ENCODE results near the gene EIF2S1.

DNA sequence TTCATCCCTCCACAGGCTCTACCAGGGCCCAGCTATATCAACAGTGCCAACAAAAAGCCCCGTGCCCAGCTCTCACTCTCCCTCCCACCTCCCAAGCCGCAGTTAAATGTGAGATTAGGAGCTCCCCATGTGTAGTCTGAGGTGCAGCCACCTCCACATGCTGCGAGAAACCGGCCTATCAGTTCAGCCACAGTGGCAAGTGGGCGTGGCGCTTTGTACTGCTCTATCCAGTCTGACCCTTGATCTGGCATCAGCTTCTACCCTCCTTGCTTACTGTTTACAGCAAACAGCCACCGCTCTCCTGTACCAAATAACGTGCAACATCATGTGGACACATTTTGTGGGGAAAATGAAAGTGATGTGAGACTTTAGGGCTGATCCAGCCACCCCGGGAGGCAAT, 50.2 kb downstream of the EIF2S1 start:
- TF ChIP-seq, protein P1, sequence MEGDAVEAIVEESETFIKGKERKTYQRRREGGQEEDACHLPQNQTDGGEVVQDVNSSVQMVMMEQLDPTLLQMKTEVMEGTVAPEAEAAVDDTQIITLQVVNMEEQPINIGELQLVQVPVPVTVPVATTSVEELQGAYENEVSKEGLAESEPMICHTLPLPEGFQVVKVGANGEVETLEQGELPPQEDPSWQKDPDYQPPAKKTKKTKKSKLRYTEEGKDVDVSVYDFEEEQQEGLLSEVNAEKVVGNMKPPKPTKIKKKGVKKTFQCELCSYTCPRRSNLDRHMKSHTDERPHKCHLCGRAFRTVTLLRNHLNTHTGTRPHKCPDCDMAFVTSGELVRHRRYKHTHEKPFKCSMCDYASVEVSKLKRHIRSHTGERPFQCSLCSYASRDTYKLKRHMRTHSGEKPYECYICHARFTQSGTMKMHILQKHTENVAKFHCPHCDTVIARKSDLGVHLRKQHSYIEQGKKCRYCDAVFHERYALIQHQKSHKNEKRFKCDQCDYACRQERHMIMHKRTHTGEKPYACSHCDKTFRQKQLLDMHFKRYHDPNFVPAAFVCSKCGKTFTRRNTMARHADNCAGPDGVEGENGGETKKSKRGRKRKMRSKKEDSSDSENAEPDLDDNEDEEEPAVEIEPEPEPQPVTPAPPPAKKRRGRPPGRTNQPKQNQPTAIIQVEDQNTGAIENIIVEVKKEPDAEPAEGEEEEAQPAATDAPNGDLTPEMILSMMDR (IDR thresholded peaks at IDR 0.05; ENCODE audit: low read depth, low read length, missing input control) = no peak
- no peak for TF ChIP-seq FOXA1 (IDR thresholded peaks at IDR 0.05)
- TF ChIP-seq, protein P2, sequence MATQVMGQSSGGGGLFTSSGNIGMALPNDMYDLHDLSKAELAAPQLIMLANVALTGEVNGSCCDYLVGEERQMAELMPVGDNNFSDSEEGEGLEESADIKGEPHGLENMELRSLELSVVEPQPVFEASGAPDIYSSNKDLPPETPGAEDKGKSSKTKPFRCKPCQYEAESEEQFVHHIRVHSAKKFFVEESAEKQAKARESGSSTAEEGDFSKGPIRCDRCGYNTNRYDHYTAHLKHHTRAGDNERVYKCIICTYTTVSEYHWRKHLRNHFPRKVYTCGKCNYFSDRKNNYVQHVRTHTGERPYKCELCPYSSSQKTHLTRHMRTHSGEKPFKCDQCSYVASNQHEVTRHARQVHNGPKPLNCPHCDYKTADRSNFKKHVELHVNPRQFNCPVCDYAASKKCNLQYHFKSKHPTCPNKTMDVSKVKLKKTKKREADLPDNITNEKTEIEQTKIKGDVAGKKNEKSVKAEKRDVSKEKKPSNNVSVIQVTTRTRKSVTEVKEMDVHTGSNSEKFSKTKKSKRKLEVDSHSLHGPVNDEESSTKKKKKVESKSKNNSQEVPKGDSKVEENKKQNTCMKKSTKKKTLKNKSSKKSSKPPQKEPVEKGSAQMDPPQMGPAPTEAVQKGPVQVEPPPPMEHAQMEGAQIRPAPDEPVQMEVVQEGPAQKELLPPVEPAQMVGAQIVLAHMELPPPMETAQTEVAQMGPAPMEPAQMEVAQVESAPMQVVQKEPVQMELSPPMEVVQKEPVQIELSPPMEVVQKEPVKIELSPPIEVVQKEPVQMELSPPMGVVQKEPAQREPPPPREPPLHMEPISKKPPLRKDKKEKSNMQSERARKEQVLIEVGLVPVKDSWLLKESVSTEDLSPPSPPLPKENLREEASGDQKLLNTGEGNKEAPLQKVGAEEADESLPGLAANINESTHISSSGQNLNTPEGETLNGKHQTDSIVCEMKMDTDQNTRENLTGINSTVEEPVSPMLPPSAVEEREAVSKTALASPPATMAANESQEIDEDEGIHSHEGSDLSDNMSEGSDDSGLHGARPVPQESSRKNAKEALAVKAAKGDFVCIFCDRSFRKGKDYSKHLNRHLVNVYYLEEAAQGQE (IDR thresholded peaks at IDR 0.05) = no peak
- no peak for TF ChIP-seq GABPA (IDR thresholded peaks at IDR 0.05 in 1 of 2, conservative IDR thresholded peaks at IDR 0.05 in 1 of 2)
- TF ChIP-seq JUND (IDR thresholded peaks at IDR 0.05) = no peak
- TF ChIP-seq, protein P3, sequence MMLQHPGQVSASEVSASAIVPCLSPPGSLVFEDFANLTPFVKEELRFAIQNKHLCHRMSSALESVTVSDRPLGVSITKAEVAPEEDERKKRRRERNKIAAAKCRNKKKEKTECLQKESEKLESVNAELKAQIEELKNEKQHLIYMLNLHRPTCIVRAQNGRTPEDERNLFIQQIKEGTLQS (IDR thresholded peaks at IDR 0.05) = no peak
- no peak for TF ChIP-seq TAF1 (conservative IDR thresholded peaks at IDR 0.05)
- peak; percentile 31 for TF ChIP-seq SP1 (IDR thresholded peaks at IDR 0.05)
- no peak for TF ChIP-seq RXRA (IDR thresholded peaks at IDR 0.05)
- TF ChIP-seq RAD21 (IDR thresholded peaks at IDR 0.05) = no peak
- peak; percentile 14 for TF ChIP-seq YY1 (IDR thresholded peaks at IDR 0.05)
- TF ChIP-seq, protein P4, sequence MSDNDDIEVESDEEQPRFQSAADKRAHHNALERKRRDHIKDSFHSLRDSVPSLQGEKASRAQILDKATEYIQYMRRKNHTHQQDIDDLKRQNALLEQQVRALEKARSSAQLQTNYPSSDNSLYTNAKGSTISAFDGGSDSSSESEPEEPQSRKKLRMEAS (IDR thresholded peaks at IDR 0.05) = no peak
- peak; percentile 32 to 52 for TF ChIP-seq HNF4A (conservative IDR thresholded peaks at IDR 0.05)
- TF ChIP-seq HNF4G (IDR thresholded peaks at IDR 0.05) = no peak

Measured in liver (tissue), 3 donors.